K562 (cell line): Measurements from ENCODE around the gene DEDD. TPM values are rescaled to one million over a fixed set of nuclear protein-coding genes. Genes with fewer than 3 reads are reported as not detected.

Experiments
- ARNT ChIP-seq, 2 experiments: fragments of 450-650 bp; IDR thresholded peaks; 2 replicates each; pipeline ENCODE4 v1.6.1; 2016; ENCODE audit warnings: mild to moderate bottlenecking in 1 of 2
- DEAF1 ChIP-seq: fragments of 450-650 bp; formaldehyde crosslinking; IDR thresholded peaks from 2 replicates; pipeline ENCODE4 v1.4.0; 2020; ENCODE audit warnings: mild to moderate bottlenecking, moderate library complexity
- GTF2F1 ChIP-seq: IDR thresholded peaks from 2 replicates; pipeline ENCODE4 v1.6.1; 2011; ENCODE audit warnings: low read depth, low read length, improper control_type of control experiment
- HSF4 ChIP-seq: fragments of 250-450 bp; sonication (Bioruptor Pico); IDR thresholded peaks from 2 replicates; pipeline ENCODE4 v2.1.2; 2022; ENCODE audit warnings: mild to moderate bottlenecking, moderate library complexity, borderline replicate concordance
- LARP7 ChIP-seq: fragments of 450-650 bp; IDR thresholded peaks from 2 replicates; pipeline ENCODE4 v1.6.1; 2016
- MAZ ChIP-seq, 2 experiments: fragments of 450-650 bp in 1 of 2; sonication (generic) in 1 of 2; formaldehyde crosslinking; IDR thresholded peaks in 1 of 2; conservative IDR thresholded peaks in 1 of 2; 2 replicates each; pipeline versions ENCODE4 v1.4.0 to v1.5.0; 2020; ENCODE audit warnings: mild to moderate bottlenecking in 1 of 2, missing genetic modification reagents in 1 of 2
- NEUROD1 ChIP-seq: fragments of 150-350 bp; IDR thresholded peaks from 2 replicates; pipeline ENCODE4 v1.6.1; 2014; ENCODE audit warnings: borderline replicate concordance, low read length, low read depth; ENCODE audit not compliant: partially characterized antibody
- NKRF ChIP-seq: fragments of 450-650 bp; IDR thresholded peaks from 2 replicates; pipeline ENCODE4 v1.6.1; 2016; ENCODE audit warnings: borderline replicate concordance
- PHF21A ChIP-seq: fragments of 450-650 bp; IDR thresholded peaks from 2 replicates; pipeline ENCODE4 v1.6.1; 2017; ENCODE audit warnings: low read depth, borderline replicate concordance
- RCOR1 ChIP-seq, 2 experiments: IDR thresholded peaks; 2 replicates each; pipeline ENCODE4 v1.6.1; 2012; ENCODE audit warnings: low read depth in 2 of 2, low read length in 2 of 2, borderline replicate concordance in 1 of 2, improper control_type of control experiment in 1 of 2
- RFX5 ChIP-seq: IDR thresholded peaks from 2 replicates; pipeline ENCODE4 v1.6.1; 2011; ENCODE audit warnings: low read depth, mild to moderate bottlenecking, improper control_type of control experiment, low read length
- SUPT5H ChIP-seq: fragments of 450-650 bp; IDR thresholded peaks from 2 replicates; pipeline ENCODE4 v1.6.1; 2016
- TRIM24 ChIP-seq, 2 experiments: fragments of 450-650 bp; IDR thresholded peaks; 2 replicates each; pipeline ENCODE4 v1.6.1; 2016
- VEZF1 ChIP-seq: fragments of 200-800 bp; sonication (Bioruptor generic); IDR thresholded peaks from 2 replicates; pipeline ENCODE4 v1.6.1; 2017; ENCODE audit warnings: missing genetic modification characterization, missing compliant biosample characterization
- ZBTB8A ChIP-seq: fragments of 450-650 bp; IDR thresholded peaks from 2 replicates; pipeline ENCODE4 v1.6.1; 2018; ENCODE audit warnings: mild to moderate bottlenecking, moderate library complexity; ENCODE audit not compliant: partially characterized antibody
- ZNF589 ChIP-seq: fragments of 200-800 bp; sonication (Bioruptor generic); IDR thresholded peaks from 2 replicates; pipeline ENCODE4 v1.6.1; 2016; ENCODE audit warnings: low read depth, missing genetic modification characterization, missing compliant biosample characterization
- ZNF668 ChIP-seq: fragments of 250-450 bp; sonication (Bioruptor Pico); IDR thresholded peaks from 2 replicates; pipeline ENCODE4 v1.8.0; 2022; ENCODE audit warnings: mild to moderate bottlenecking, inconsistent platforms
- polyA plus RNA-seq, 8 experiments: library from polyadenylated mRNA; depleted of rRNA in 4 of 8; stranded (reverse) in 5 of 8; unstranded in 3 of 8; fragments of >200 nt; fragmentation: Nextera tagmentation in 2 of 8; fragmentation: Illumina TruSeq in 1 of 8; extraction: Ambion mirVana in 2 of 8; extraction: Trizol in 1 of 8; gene quantifications; 2 replicates each; pipeline versions ENCODE4 v1.2.1 to v1.2.3, GENCODE V29; 2011 to 2014; ENCODE audit warnings: inconsistent platforms in 1 of 8, missing spikeins in 1 of 8
- total RNA-seq, 7 experiments: library from RNA; depleted of rRNA in 6 of 7; stranded (reverse); fragments of >200 nt in 6 of 7; fragmentation: Illumina TruSeq in 2 of 7; extraction: Trizol in 2 of 7; gene quantifications; 2 replicates each; pipeline versions ENCODE4 v1.2.1 to v1.2.3, GENCODE V29; 2011 to 2021; ENCODE audit warnings: low replicate concordance in 1 of 7
- TF ChIP-seq, protein P1 (sequence below): IDR thresholded peaks from 3 replicates; pipeline ENCODE4 v1.6.1; 2011; ENCODE audit warnings: borderline replicate concordance, mild to moderate bottlenecking; ENCODE audit not compliant: insufficient read length, insufficient read depth
- TF ChIP-seq, protein P2 (sequence below), 2 experiments: fragments of 450-650 bp in 1 of 2; sonication (generic) in 1 of 2; formaldehyde crosslinking; conservative IDR thresholded peaks; 2 replicates each; pipeline versions ENCODE4 v1.4.0 to v1.8.1; 2020 to 2022; ENCODE audit warnings: mild to moderate bottlenecking in 1 of 2, missing genetic modification reagents in 1 of 2

DEDD gene
- total and polyA plus RNA-seq, 9 of the 15 experiments (the other 6 are each of a cell fraction or from before 2014, with no cell fraction given): 11.6 to 41.0 (median 16.8) TPM

DNA sequence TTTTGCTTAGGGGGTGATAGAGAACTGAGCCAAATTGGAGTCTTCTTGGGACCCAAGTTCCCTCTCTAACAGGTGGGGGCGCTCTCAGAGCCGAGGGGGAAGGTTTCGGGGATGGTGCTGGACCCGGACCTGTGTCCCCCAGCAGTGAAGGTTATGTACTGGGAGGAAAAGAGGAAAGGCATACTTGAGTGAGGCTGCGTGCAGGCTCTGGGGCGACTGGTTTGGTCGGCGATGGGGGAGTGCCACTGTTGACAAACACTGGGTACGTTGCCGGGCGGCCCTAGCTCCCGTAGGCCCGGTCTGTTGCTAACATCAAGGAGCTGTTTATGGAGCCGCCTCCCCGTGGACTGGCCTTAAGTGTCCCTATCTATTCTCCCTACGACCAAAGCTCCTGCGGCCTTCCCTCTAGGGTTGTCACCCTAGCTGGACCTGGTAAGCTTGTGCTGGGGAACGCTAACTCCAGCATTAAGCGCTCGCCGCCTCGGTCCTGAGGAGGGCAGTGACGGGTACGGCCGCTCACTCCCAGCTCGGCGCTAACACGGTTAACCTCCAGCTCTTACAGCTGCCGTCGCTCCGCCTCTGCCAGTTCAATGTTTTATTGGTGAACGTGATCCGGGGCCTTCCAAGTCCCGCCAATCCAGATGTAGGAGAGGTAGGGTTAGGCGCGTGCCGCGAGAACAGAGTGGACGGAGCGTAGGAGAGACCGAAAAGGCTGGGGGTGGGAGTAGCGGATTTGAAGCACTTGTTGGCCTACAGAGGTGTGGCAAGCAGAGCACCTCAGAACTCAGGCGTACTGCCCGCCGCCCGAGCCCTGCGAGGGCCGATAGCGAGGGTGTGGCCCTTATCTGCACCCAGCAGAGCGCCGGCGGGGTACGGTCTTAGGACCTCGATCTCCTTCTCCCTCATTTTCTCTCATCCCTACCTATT is 33.5 kb upstream of the DEDD start, which contains the start of gene PPOX (continued):
- peak; percentile 75; the same call in 1 of the 2 replicates for TF ChIP-seq NKRF
- TF ChIP-seq RCOR1 (IDR thresholded peaks at IDR 0.05; ENCODE audit: borderline replicate concordance in 1 of 2, low read depth in 2 of 2, low read length in 2 of 2): peak; percentile 94 to 97
- peak; percentile 79 to 89 for TF ChIP-seq TRIM24 (IDR thresholded peaks at IDR 0.05)
- TF ChIP-seq, protein P1, sequence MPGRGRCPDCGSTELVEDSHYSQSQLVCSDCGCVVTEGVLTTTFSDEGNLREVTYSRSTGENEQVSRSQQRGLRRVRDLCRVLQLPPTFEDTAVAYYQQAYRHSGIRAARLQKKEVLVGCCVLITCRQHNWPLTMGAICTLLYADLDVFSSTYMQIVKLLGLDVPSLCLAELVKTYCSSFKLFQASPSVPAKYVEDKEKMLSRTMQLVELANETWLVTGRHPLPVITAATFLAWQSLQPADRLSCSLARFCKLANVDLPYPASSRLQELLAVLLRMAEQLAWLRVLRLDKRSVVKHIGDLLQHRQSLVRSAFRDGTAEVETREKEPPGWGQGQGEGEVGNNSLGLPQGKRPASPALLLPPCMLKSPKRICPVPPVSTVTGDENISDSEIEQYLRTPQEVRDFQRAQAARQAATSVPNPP: no peak
- TF ChIP-seq ZNF668: no peak
- peak; percentile 83 to 92 for TF ChIP-seq MAZ (CRISPR knock-in tag; conservative IDR thresholded peaks at IDR 0.05 in 1 of 2, IDR thresholded peaks at IDR 0.05 in 1 of 2)
- TF ChIP-seq VEZF1 (CRISPR knock-in tag): peak; percentile 73
- peak; percentile 97 for TF ChIP-seq ZNF589
- TF ChIP-seq GTF2F1: peak; percentile 7; the same call in 1 of the 2 replicates
- TF ChIP-seq HSF4 (CRISPR knock-in tag): no peak
- no peak for TF ChIP-seq ZBTB8A
- TF ChIP-seq, protein P2, sequence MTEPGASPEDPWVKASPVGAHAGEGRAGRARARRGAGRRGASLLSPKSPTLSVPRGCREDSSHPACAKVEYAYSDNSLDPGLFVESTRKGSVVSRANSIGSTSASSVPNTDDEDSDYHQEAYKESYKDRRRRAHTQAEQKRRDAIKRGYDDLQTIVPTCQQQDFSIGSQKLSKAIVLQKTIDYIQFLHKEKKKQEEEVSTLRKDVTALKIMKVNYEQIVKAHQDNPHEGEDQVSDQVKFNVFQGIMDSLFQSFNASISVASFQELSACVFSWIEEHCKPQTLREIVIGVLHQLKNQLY (CRISPR knock-in tag; conservative IDR thresholded peaks at IDR 0.05): no peak
- TF ChIP-seq ARNT (IDR thresholded peaks at IDR 0.05): peak; percentile 22 to 79; a peak in 1 of 4 replicates
- TF ChIP-seq NEUROD1: peak; percentile 96
- TF ChIP-seq SUPT5H: peak; percentile 93
- no peak for TF ChIP-seq LARP7
- TF ChIP-seq DEAF1 (CRISPR knock-in tag): no peak
- 0 out of 2 replicates have a peak, but pooled peaks have one; percentile 34 for TF ChIP-seq RFX5
- TF ChIP-seq PHF21A: no peak; the same call in 1 of the 2 replicates
- TF ChIP-seq, all 486 proteins: peak for 205
